Measurements from ENCODE around the gene PAF1. TPM values are rescaled to one million over a fixed set of nuclear protein-coding genes. Genes with fewer than 3 reads are reported as not detected.

Gene PAF1
- total RNA-seq, 1 donor from 2014 or later, result 32.5 TPM

DNA sequence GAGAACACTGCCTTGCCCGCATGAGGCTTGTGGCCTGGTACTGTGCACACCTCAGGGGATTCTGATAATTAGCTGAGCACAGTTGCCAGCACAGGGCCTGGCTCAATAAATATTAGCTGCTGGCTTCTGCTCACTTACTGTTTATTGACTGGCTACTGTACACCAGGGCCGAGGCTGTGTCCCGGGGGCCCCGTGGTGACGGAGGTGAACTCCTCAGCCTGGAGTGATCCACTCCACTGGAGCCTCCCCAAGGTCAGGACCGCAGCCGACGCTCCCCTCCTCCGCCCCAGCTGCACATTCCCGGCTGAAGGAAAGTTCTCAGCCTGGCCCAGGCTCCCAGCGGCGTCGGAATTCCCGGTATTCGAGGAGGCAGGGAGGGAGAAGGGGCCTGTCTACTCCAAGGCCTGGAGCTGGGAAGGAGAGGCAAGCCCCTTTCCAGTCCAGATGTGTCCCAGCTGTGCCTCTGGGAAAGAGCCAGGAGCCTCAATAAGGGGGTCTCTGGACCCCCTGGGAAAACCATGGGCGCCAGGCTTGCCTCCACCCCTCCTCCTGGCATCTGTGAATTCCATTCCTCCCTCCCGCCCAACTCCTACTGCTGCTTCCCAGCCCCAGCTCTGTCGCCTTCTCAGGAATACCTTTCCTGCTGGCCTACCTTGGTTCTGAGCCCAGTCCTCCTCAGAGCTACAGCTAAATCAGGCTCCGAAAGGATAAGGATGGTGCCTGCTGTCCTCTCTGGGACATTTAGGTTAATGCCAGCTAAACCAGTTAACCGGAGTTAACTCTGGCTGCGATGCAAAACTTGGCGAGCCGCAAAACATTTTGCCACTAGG, 37.6 kb upstream of the PAF1 start:
- H3K4me3 Mint-ChIP-seq (ENCODE audit: unreplicated experiment), result peak overlapping the region; percentile 19
- peaks cover 29% of the 10 kb centered on the region for H3K36me3 Mint-ChIP-seq (ENCODE audit: low read depth)
- TF ChIP-seq, protein P1, sequence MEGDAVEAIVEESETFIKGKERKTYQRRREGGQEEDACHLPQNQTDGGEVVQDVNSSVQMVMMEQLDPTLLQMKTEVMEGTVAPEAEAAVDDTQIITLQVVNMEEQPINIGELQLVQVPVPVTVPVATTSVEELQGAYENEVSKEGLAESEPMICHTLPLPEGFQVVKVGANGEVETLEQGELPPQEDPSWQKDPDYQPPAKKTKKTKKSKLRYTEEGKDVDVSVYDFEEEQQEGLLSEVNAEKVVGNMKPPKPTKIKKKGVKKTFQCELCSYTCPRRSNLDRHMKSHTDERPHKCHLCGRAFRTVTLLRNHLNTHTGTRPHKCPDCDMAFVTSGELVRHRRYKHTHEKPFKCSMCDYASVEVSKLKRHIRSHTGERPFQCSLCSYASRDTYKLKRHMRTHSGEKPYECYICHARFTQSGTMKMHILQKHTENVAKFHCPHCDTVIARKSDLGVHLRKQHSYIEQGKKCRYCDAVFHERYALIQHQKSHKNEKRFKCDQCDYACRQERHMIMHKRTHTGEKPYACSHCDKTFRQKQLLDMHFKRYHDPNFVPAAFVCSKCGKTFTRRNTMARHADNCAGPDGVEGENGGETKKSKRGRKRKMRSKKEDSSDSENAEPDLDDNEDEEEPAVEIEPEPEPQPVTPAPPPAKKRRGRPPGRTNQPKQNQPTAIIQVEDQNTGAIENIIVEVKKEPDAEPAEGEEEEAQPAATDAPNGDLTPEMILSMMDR (IDR thresholded peaks at IDR 0.05), result peak; percentile 38
- peaks cover 56% of the 10 kb centered on the region for H3K4me1 Mint-ChIP-seq (ENCODE audit: low read depth)
- peak overlapping the region; percentile 92 for H3K27ac Mint-ChIP-seq (ENCODE audit: unreplicated experiment)
- DNase-seq (ENCODE audit: low spot score), result no peak
- H3K9me3 Mint-ChIP-seq (ENCODE audit: low read depth), result peaks cover 3% of the 10 kb centered on the region
- no peaks in the 10 kb centered on the region for H3K27me3 Mint-ChIP-seq (ENCODE audit: low read depth)

DNA sequence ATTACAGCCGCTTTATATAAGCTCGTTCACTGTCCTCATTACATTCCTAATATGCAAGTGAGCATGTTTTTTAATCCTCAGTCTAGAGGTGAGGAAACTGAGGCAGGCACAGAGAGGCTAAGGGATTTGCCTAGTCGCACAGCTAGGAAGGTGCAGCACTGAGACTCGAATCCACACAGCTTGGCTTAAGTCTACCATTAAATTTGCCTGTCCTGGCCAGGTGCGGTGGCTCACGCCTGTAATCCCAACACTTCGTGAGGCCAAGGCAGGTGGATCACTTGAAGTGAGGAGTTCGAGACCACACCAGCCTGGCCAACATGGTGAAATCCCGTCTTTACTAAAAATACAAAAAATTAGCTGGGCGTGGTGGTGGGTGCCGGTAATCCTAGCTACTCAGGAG, 36.8 kb upstream of the PAF1 start:
- TF ChIP-seq, protein P1 (IDR thresholded peaks at IDR 0.05), result no peak

DNA sequence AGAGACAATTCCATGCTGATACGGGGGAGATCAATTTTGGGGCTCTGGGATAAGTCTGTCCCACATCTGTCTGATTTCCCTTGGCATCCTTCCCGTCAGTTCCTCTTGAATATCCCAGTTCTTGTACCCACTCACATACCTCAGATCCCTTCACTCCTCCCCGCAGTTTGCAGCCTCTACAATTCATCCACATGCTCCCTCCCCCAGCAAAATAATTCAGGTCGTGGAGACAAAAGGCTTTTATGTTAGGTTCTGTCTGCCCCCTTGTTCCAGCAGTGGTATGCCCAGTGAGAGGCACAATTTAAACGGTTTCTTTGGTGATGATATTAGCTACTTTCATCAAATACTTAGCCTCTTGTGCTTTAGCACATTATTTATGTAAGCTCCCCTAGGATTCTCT, 35.3 kb upstream of the PAF1 start:
- H3K27ac Mint-ChIP-seq (ENCODE audit: unreplicated experiment), result peak overlapping the region; percentile 72
- TF ChIP-seq, protein P1 (IDR thresholded peaks at IDR 0.05), result no peak
- peaks cover 26% of the 10 kb centered on the region for H3K36me3 Mint-ChIP-seq (ENCODE audit: low read depth)
- H3K27me3 Mint-ChIP-seq (ENCODE audit: low read depth), result no peaks in the 10 kb centered on the region
- H3K4me1 Mint-ChIP-seq (ENCODE audit: low read depth), result peaks cover 55% of the 10 kb centered on the region
- H3K9me3 Mint-ChIP-seq (ENCODE audit: low read depth), result peaks cover 3% of the 10 kb centered on the region
- no peak for DNase-seq (ENCODE audit: low spot score)
- H3K4me3 Mint-ChIP-seq (ENCODE audit: unreplicated experiment), result no peak overlapping the region

More for the DNA sequence above, 36.8 kb upstream of the PAF1 start:
- H3K36me3 Mint-ChIP-seq (ENCODE audit: low read depth), result peaks cover 26% of the 10 kb centered on the region
- peaks cover 56% of the 10 kb centered on the region for H3K4me1 Mint-ChIP-seq (ENCODE audit: low read depth)
- H3K4me3 Mint-ChIP-seq (ENCODE audit: unreplicated experiment), result no peak overlapping the region
- H3K9me3 Mint-ChIP-seq (ENCODE audit: low read depth), result peaks cover 3% of the 10 kb centered on the region
- H3K27me3 Mint-ChIP-seq (ENCODE audit: low read depth), result no peaks in the 10 kb centered on the region
- H3K27ac Mint-ChIP-seq (ENCODE audit: unreplicated experiment), result peak overlapping the region; percentile 92
- no peak for DNase-seq (ENCODE audit: low spot score)

DNA sequence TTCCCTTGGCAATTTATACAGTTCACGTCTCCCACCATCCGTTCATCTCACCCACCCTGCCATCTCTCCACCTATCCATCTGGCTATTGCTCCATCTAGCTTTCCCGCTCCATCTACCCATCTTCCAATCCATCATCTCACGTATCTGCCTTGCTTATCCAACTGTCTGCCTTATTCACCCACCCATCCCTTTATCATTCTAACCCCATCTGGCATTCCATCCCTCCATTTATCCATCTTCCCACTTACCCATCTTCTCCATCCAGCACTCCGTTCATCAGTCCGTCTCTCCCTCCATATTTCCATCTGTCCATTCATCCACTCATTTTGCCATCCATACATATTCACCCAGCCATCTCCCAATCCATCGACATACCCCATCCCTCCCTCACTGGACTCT, 34.8 kb upstream of the PAF1 start:
- H3K4me1 Mint-ChIP-seq (ENCODE audit: low read depth), result peaks cover 50% of the 10 kb centered on the region
- H3K4me3 Mint-ChIP-seq (ENCODE audit: unreplicated experiment), result no peak overlapping the region
- H3K9me3 Mint-ChIP-seq (ENCODE audit: low read depth), result peaks cover 3% of the 10 kb centered on the region
- no peaks in the 10 kb centered on the region for H3K27me3 Mint-ChIP-seq (ENCODE audit: low read depth)
- H3K36me3 Mint-ChIP-seq (ENCODE audit: low read depth), result peaks cover 26% of the 10 kb centered on the region
- H3K27ac Mint-ChIP-seq (ENCODE audit: unreplicated experiment), result peak overlapping the region; percentile 72
- TF ChIP-seq, protein P1 (IDR thresholded peaks at IDR 0.05), result no peak
- DNase-seq (ENCODE audit: low spot score), result no peak

DNA sequence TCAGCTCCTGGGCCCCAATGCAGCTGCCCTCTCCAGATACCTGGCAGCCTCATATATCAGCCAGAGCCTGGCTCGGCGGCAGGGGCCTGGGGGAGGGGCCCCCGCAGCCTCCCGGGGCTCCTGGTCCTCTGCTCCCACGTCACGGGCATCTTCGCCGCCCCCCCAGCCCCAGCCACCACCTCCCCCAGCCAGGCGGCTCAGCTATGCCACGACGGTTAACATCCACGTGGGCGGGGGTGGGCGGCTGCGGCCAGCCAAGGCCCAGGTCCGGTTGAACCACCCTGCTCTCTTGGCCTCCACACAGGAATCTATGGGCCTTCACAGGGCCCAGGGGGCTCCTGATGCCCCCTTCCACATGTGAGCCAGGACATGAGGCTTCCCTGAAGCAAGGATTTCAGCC, 34.0 kb upstream of the PAF1 start:
- no peak for DNase-seq (ENCODE audit: low spot score)
- H3K27me3 Mint-ChIP-seq (ENCODE audit: low read depth), result no peaks in the 10 kb centered on the region
- H3K36me3 Mint-ChIP-seq (ENCODE audit: low read depth), result peaks cover 31% of the 10 kb centered on the region
- peaks cover 45% of the 10 kb centered on the region for H3K4me1 Mint-ChIP-seq (ENCODE audit: low read depth)
- H3K27ac Mint-ChIP-seq (ENCODE audit: unreplicated experiment), result no peak overlapping the region
- TF ChIP-seq, protein P1 (IDR thresholded peaks at IDR 0.05), result no peak
- H3K4me3 Mint-ChIP-seq (ENCODE audit: unreplicated experiment), result no peak overlapping the region
- peaks cover 3% of the 10 kb centered on the region for H3K9me3 Mint-ChIP-seq (ENCODE audit: low read depth)
